ENCODE results near the gene ZNF24. TPM values are rescaled to one million over a fixed set of nuclear protein-coding genes. Genes with fewer than 3 reads are reported as not detected.

The ZNF24 gene
- total RNA-seq (10 to 100 TPM; 40.6 to 63.8 (median 53.9) TPM), polyA plus RNA-seq (10 to 100 TPM; 16.0 to 32.5 (median 19.1) TPM)
- long read RNA-seq, donor 1, full-length matches to known transcripts = 36 of 43 reads
- long read RNA-seq, donor 1, partial matches to known transcripts = 2 of 43 reads
- long read RNA-seq, donor 1, other reads (novel, unspliced or antisense) = 5 of 43 reads
- long read RNA-seq, donor 2, full-length matches to known transcripts = 62 of 79 reads
- long read RNA-seq, donor 2, partial matches to known transcripts = 6 of 79 reads
- long read RNA-seq, donor 2, other reads (novel, unspliced or antisense) = 11 of 79 reads

DNA sequence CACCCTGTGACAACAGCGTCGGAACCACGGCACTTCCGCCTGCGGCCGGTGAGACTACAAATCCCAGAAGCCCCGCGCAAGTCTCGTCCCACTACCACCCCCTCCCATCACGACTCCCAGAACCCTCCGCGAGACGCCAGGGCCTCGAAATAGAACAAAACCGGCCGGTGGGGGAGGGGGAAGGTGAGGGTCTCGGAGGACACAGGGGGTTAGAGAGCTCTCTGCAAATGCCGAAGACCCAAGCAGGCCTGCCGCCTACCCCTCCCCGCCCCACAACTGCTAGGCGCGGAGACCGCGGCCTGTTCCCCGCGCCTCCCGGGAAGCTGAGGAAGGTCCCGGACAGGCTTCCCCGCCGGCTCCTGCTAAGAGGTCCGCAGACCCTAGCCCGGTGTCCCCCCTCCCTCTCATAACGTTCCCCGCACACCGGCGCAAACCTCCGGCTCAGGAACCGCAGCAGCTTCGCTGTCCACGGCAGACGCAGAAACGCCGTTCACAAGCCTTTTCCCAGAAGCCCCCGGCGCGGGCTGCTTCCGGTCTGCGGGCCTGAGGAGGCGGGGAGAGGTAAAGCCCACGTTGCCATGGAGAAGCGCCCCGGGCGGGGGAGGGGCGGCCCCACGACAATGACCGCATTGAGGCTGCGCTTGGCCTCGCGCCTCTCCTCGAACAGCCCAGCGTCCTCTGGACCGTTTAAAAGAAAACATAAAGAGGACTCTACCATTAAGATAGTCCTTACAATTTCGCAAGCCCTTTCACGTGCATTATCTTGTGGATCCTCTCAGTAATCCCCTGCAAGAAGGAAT is at the start of gene ZNF24:
ZNF24 (minus strand) TSS at position 485 of the 800 bp plus-strand sequence. CDS start 3,770 bp downstream, outside the sequence.
- intact Hi-C loops (cut with DNase I) = loop anchor here (2.0 to 10.0 kb wide), 4 partner anchors 42 to 329 kb away; partner anchors contain the start of genes ZNF397 (in 1 of the 2) and ZSCAN30 (in 1 of the 2)
- 0% methylated on average over 62 to 64 of the region's 64 CpGs for WGBS, 3 donors
- DNase-seq = peak; percentile 97 to 98

GRCh38 chr18:35393716-35394115 is 49.5 kb upstream of the ZNF24 start:
- Histone ChIP-seq H3K27me3 (ENCODE audit: insufficient read depth in 3 of 3, low read length in 2 of 3) (no peaks in the 10 kb centered on the region), H3K36me3 (ENCODE audit: insufficient read depth in 1 of 2, low read depth in 1 of 2) (no peaks in the 10 kb centered on the region), H3K27ac (no peak overlapping the region), H3K4me3 (no peak overlapping the region), H3K9me3 (peaks cover 7% of the 10 kb centered on the region), H3K4me1 (no peaks in the 10 kb centered on the region)
- DNase-seq (no peak), ATAC-seq (no peak)
- intact Hi-C loops (cut with DNase I) = no loop called here
- TF ChIP-seq, protein P1, sequence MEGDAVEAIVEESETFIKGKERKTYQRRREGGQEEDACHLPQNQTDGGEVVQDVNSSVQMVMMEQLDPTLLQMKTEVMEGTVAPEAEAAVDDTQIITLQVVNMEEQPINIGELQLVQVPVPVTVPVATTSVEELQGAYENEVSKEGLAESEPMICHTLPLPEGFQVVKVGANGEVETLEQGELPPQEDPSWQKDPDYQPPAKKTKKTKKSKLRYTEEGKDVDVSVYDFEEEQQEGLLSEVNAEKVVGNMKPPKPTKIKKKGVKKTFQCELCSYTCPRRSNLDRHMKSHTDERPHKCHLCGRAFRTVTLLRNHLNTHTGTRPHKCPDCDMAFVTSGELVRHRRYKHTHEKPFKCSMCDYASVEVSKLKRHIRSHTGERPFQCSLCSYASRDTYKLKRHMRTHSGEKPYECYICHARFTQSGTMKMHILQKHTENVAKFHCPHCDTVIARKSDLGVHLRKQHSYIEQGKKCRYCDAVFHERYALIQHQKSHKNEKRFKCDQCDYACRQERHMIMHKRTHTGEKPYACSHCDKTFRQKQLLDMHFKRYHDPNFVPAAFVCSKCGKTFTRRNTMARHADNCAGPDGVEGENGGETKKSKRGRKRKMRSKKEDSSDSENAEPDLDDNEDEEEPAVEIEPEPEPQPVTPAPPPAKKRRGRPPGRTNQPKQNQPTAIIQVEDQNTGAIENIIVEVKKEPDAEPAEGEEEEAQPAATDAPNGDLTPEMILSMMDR (IDR thresholded peaks at IDR 0.05) = no peak

More for the DNA sequence above, at the start of gene ZNF24:
- H3K4me1 ChIP-seq = peaks cover 33% of the 10 kb centered on the region
- peak; percentile 96 to 97 (median 96) for ATAC-seq
- TF ChIP-seq, protein P1 (IDR thresholded peaks at IDR 0.05) = no peak
- no peaks in the 10 kb centered on the region for H3K27me3 ChIP-seq (ENCODE audit: insufficient read depth in 3 of 3, low read length in 2 of 3)
- H3K27ac ChIP-seq = peak within 1 kb of the TSS; percentile 99
- H3K36me3 ChIP-seq (ENCODE audit: insufficient read depth in 1 of 2, low read depth in 1 of 2) = peaks cover 9 to 16% of the 10 kb centered on the region in 2 donors
- H3K9me3 ChIP-seq = no peaks in the 10 kb centered on the region
- peak within 1 kb of the TSS; percentile 90 for H3K4me3 ChIP-seq

DNA sequence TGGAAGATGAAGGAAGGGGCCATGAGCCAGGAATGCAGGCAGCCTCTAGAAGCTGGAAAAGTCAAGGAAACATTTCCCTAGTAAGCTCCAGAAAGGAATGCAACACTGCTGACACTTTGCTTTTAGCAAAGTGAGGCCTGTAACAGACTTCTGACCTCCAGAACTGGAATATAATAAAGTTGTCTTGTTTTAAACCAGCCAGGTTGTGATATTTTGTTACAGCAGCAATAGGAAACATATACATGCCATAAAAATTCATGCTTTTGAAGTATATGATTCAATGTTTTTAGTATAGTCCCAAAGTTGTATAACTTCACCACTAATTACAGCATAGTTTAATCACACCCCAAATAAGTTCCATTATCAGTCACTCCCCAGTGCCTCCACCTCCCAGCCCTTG is 48.2 kb upstream of the ZNF24 start:
- TF ChIP-seq, protein P1 (IDR thresholded peaks at IDR 0.05) = no peak
- Histone ChIP-seq H3K36me3 (ENCODE audit: insufficient read depth in 1 of 2, low read depth in 1 of 2) (no peaks in the 10 kb centered on the region), H3K27ac (no peak overlapping the region), H3K4me1 (no peaks in the 10 kb centered on the region), H3K4me3 (no peak overlapping the region), H3K27me3 (ENCODE audit: insufficient read depth in 3 of 3, low read length in 2 of 3) (no peaks in the 10 kb centered on the region), H3K9me3 (peaks cover 7% of the 10 kb centered on the region)
- no peak for ATAC-seq
- intact Hi-C loops (cut with DNase I) = no loop called here
- no peak for DNase-seq

- no peak for DNase-seq
- Histone ChIP-seq H3K9me3 (peaks cover 7% of the 10 kb centered on the region), H3K36me3 (ENCODE audit: insufficient read depth in 1 of 2, low read depth in 1 of 2) (no peaks in the 10 kb centered on the region), H3K4me1 (no peaks in the 10 kb centered on the region), H3K27ac (no peak overlapping the region), H3K4me3 (no peak overlapping the region), H3K27me3 (ENCODE audit: insufficient read depth in 3 of 3, low read length in 2 of 3) (no peaks in the 10 kb centered on the region)
- intact Hi-C loops (cut with DNase I) = no loop called here
- ATAC-seq = no peak
- WGBS, 3 donors = 25 to 80% (median 54%) methylated on average over 3 of the region's 3 CpGs
- TF ChIP-seq, protein P1 (IDR thresholded peaks at IDR 0.05) = no peak
Measured at GRCh38 chr18:35390951-35391700, 46.9 kb upstream of the ZNF24 start.

Data from psoas muscle (tissue), 8 donors.